ENCODE data around the gene RALY.

Gene RALY

GRCh38 chr20:34082232-34082887 is 88.6 kb downstream of the RALY start:
- Histone ChIP-seq H3K9me2 (replicated peaks; ENCODE audit: low read depth, low read length) (no peaks in the 10 kb centered on the region), H2AFZ (ENCODE audit: low read length) (no peak overlapping the region), H3K4me1 (ENCODE audit: insufficient read depth, low read length, poor library complexity, severe bottlenecking) (peaks cover 3% of the 10 kb centered on the region), H3K4me3 (ENCODE audit: low read length, poor library complexity, severe bottlenecking) (no peak overlapping the region), H4K20me1 (ENCODE audit: insufficient read depth, low read length, poor library complexity, severe bottlenecking) (peaks cover 25% of the 10 kb centered on the region), H3K27me3 (ENCODE audit: insufficient read depth, low read length, poor library complexity, severe bottlenecking) (no peaks in the 10 kb centered on the region), H3F3A (ENCODE audit: low read depth) (no peaks in the 10 kb centered on the region), H3K9ac (ENCODE audit: low read depth, low read length, poor library complexity, severe bottlenecking) (no peak overlapping the region), H3K79me2 (ENCODE audit: insufficient read depth, low read length) (peaks cover 12% of the 10 kb centered on the region; the same call in 1 of the 2 replicates), H3K4me2 (ENCODE audit: low read depth, low read length, poor library complexity, severe bottlenecking) (no peak overlapping the region), H3K9me3 (ENCODE audit: insufficient read depth, low read depth, low read length) (no peaks in the 10 kb centered on the region), H3K36me3 (ENCODE audit: insufficient read depth, low read length) (peaks cover 80% of the 10 kb centered on the region; the same call in 1 of the 2 replicates)
- TF ChIP-seq CTCF (conservative IDR thresholded peaks at IDR 0.05; ENCODE audit: low read length) (no peak), EZH2phosphoT487 (IDR thresholded peaks at IDR 0.05; ENCODE audit: borderline replicate concordance) (no peak)

GRCh38 chr20:34083137-34083536 is 89.4 kb downstream of the RALY start:
- TF ChIP-seq EZH2phosphoT487 (IDR thresholded peaks at IDR 0.05; ENCODE audit: borderline replicate concordance) (no peak), CTCF (conservative IDR thresholded peaks at IDR 0.05; ENCODE audit: low read length) (no peak)

GRCh38 chr20:34083781-34084180 is 90.1 kb downstream of the RALY start:
- H3K9ac ChIP-seq (ENCODE audit: low read depth, low read length, poor library complexity, severe bottlenecking), result no peak overlapping the region
- no peak overlapping the region for H3K4me3 ChIP-seq (ENCODE audit: low read length, poor library complexity, severe bottlenecking)
- no peaks in the 10 kb centered on the region for H3K9me2 ChIP-seq (replicated peaks; ENCODE audit: low read depth, low read length)
- TF ChIP-seq EZH2phosphoT487 (IDR thresholded peaks at IDR 0.05; ENCODE audit: borderline replicate concordance), result no peak
- no peak for TF ChIP-seq CTCF (conservative IDR thresholded peaks at IDR 0.05; ENCODE audit: low read length)
- H3K9me3 ChIP-seq (ENCODE audit: insufficient read depth, low read depth, low read length), result no peaks in the 10 kb centered on the region
- H3K27me3 ChIP-seq (ENCODE audit: insufficient read depth, low read length, poor library complexity, severe bottlenecking), result no peaks in the 10 kb centered on the region
- peaks cover 79% of the 10 kb centered on the region; the same call in 1 of the 2 replicates for H3K36me3 ChIP-seq (ENCODE audit: insufficient read depth, low read length)
- no peak overlapping the region for H3K4me2 ChIP-seq (ENCODE audit: low read depth, low read length, poor library complexity, severe bottlenecking)
- peaks cover 12% of the 10 kb centered on the region; the same call in 1 of the 2 replicates for H3K79me2 ChIP-seq (ENCODE audit: insufficient read depth, low read length)
- H4K20me1 ChIP-seq (ENCODE audit: insufficient read depth, low read length, poor library complexity, severe bottlenecking), result peaks cover 27% of the 10 kb centered on the region
- H2AFZ ChIP-seq (ENCODE audit: low read length), result no peak overlapping the region
- H3K4me1 ChIP-seq (ENCODE audit: insufficient read depth, low read length, poor library complexity, severe bottlenecking), result peaks cover 3% of the 10 kb centered on the region
- H3F3A ChIP-seq (ENCODE audit: low read depth), result no peaks in the 10 kb centered on the region

More at GRCh38 chr20:34083137-34083536, 89.4 kb downstream of the RALY start:
- Histone ChIP-seq H3K4me3 (ENCODE audit: low read length, poor library complexity, severe bottlenecking) (no peak overlapping the region), H3F3A (ENCODE audit: low read depth) (no peaks in the 10 kb centered on the region), H3K79me2 (ENCODE audit: insufficient read depth, low read length) (peaks cover 12% of the 10 kb centered on the region; the same call in 1 of the 2 replicates), H3K27me3 (ENCODE audit: insufficient read depth, low read length, poor library complexity, severe bottlenecking) (no peaks in the 10 kb centered on the region), H3K4me1 (ENCODE audit: insufficient read depth, low read length, poor library complexity, severe bottlenecking) (peaks cover 3% of the 10 kb centered on the region), H4K20me1 (ENCODE audit: insufficient read depth, low read length, poor library complexity, severe bottlenecking) (peaks cover 25% of the 10 kb centered on the region), H3K9me2 (replicated peaks; ENCODE audit: low read depth, low read length) (no peaks in the 10 kb centered on the region), H2AFZ (ENCODE audit: low read length) (no peak overlapping the region), H3K9me3 (ENCODE audit: insufficient read depth, low read depth, low read length) (no peaks in the 10 kb centered on the region), H3K4me2 (ENCODE audit: low read depth, low read length, poor library complexity, severe bottlenecking) (no peak overlapping the region), H3K9ac (ENCODE audit: low read depth, low read length, poor library complexity, severe bottlenecking) (no peak overlapping the region), H3K36me3 (ENCODE audit: insufficient read depth, low read length) (peaks cover 79% of the 10 kb centered on the region; the same call in 1 of the 2 replicates)

All from Loucy (cell line).